ENCODE data around the gene THAP6.
"Not testable (repeated sequence)": the region's sequence is repeated elsewhere in the genome, so short reads cannot be mapped to it uniquely, and the experiment has no call there.

The THAP6 gene

DNA sequence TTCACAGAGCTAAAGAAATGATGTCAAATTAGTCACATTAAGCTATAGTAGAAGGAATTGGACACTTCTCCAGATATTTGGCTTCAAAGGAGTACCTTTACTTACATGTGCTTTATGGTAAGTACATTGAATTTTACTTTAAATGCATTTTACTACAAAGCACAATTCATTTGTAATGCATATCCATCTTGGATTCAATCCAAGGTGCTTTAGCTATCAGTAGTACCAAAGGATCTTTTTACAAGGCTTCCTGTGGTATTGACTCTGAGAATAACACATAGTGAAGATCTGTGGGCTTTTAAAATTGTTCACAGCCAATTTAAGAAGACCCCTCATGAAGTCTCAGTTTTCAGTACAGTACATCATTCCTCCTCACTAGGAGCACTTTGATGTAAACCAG is 13.2 kb downstream of the THAP6 start:
- DNase-seq, result no peak

GRCh38 chr4:75530556-75531322 is 16.5 kb downstream of the THAP6 start:
- no peak for DNase-seq

- not testable (repeated sequence) for DNase-seq
These were observed 17.4 kb downstream of the THAP6 start for GRCh38 chr4:75531536-75532143.

DNA sequence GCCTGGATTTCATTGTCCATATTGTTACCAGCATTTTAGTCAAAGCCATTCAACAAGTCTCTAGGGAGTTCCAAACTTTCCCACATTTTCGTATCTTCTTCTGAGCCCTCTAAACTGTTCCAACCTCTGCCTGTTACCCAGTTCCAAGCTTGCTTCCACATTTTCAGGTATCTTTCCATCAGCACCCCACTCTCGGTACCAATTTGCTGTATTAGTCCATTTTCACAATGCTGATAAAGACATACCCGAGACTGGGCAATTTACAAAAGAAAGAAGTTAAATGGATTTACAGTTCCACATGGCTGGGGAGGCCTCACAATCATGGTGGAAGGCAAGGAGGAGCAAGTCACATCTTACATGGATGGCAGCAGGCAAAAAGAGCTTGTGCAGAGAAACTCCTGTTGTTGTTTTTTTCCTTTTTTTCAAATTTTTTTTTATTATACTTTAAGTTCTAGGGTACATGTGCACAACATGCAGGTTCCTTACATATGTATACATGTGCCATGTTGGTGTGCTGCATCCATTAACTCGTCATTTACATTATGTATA is 19.1 kb downstream of the THAP6 start:
- not testable (repeated sequence) for DNase-seq

GRCh38 chr4:75533926-75534325 is 19.7 kb downstream of the THAP6 start:
- DNase-seq, result not testable (repeated sequence)

- DNase-seq, result not testable (repeated sequence)
These were observed 23.0 kb downstream of the THAP6 start for GRCh38 chr4:75537308-75537707.

- no peak for DNase-seq
These were observed 28.6 kb downstream of the THAP6 start for GRCh38 chr4:75542824-75543223.

DNA sequence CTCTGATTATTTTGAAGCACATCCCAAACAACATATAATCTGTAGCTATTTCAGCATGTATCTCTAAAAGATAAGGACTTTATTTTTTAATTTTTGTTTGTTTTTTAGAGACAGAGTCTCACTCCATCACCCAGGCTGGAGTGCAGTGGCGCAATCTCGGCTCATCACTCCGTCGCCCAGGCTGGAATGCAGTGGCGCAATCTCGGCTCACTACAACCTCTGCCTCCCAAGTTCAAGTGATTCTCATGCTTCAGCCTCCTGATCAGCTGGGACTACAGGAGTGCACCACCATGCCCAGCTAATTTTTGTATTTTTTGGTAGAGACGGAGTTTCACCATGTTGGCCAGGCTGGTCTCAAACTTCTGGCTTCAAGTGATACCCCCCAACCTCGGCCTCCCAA is 29.9 kb downstream of the THAP6 start:
- not testable (repeated sequence) for DNase-seq

DNA sequence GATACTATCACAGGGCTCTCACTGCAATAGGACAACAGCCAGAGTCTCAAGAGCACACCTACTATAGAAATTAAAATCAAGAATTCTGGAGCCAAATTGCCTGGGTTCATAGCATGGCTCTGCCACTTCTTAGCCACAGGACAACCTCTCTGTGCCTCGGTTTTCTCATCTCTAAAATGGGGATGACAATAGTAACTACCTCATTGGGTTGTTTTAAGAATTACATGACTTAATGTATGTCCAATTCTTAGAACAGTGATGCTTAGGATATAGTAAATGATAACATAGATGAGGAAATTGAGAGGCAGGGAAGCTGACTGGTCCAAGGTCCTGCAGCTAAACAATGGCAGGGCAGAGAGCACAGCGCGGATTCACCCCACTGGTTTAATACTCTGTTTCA is 30.6 kb downstream of the THAP6 start:
- no peak for DNase-seq

- no peak for DNase-seq
These were observed 31.3 kb downstream of the THAP6 start for GRCh38 chr4:75545526-75545925.

DNA sequence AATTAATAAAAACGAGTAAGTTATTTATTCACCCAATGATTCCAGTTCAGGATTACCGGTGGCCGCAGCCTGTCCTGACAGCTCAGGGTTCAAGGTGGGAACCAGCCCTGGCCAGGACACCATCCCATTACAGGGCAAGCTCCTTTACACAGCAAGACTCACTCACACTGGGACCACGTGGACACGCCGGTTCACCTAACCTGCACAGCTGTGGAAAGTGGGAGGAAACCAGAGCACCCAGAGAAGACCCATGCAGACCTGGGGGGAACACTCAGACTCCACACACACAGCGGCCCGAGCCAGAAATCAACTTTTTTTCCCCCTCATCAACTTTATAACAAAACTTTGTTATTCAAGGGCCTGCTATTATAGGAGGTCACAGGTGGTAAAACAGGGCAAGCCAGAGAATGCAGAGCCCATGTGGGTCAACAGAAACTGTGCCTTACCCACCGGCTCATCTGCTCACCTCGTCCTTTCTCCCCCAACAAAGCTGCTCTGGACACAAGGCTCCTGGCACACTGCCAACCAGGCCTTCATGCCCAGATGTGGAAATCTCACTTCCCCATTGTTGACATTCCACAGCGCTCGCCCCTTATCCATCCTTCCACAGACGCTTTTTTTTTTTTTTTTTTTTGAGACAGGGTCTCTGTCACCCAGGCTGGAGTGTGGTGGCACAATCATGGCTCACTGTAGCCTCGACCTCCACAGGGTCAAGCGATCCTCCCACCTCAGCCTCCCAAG is 33.5 kb downstream of the THAP6 start:
- no peak for DNase-seq

DNA sequence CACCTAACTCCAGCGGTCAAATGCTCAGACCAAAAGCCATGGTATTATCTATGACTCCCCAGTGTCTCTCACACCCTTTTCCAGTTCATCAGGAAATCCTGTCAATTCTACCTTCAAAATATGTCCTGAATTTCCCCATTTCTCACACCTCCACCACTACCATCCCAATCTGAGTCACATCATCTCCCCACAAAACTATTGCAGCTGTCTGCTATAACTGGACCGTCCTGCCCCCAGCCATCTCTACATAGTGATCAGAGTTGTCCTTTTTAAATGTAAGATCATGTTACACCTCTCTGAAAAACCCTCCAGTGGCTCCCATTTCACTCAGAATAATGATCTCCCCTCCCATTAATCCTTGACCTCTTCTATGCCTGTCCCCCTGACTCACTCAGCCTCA is 34.7 kb downstream of the THAP6 start:
- DNase-seq, result no peak

DNA sequence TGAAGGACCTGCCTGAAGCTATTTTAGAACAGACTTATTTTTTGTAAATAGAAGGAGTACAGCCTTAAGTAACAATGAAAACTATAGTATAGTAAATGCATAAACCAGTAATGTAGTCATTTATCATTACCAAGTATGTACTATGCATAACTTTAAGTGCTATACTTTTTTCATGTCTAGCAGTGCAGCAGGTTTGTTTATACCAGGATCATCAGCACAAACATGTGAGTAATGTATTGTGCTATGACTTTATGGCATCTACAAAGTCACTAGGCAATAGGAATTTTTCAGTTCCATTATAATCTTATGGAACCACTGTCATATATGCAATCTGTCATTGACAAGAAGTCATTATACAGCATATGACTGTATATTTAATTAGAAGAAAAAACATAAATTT is 38.2 kb downstream of the THAP6 start:
- DNase-seq, result no peak

DNA sequence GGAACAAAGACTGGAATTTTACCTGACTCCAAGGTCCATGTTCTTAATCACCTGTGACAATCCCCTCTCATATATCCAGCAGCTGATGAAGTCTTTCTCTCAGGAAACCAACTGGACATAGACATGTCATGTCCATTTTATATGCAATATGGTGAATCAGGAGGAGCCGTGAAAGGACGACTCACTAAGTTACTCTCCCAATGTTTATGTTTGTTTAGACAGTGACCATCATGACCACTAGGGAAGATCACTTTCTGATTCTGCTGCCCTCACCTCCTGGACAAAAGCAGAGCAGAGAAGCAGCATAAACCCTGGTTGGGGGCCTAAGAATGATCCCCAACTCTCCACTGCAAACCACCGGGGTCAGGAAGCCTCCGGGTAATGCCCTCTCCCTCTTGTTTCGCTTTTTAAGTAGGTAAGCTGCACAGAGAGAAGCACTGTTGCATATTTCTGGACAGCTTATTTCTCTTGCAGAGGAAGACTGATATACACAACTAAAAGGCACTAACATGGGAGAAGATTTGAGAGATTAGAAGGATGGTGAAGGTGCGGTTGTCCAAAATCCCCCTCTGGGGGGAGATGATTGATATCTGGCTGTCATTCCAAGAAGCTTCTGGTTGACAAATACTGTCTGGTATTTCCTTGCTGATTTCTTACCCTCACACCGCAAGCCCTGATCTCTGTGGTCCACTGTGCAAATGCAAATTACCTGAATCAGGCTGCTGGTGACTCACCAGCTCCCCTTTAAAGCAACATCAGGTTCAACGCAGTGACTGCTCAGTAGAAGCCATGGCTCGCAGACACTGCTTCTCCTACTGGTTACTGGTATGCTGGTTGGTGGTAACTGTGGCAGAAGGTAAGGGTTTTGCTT is 41.3 kb downstream of the THAP6 start, which contains the start of gene ODAPH:
ODAPH (plus strand) TSS at position 773 of the 871 bp plus-strand sequence; CDS start at position 790, 17 bp downstream.
- DNase-seq, result peak; percentile 3

GRCh38 chr4:75557696-75558095 is 43.4 kb downstream of the THAP6 start:
- DNase-seq, result no peak

GRCh38 chr4:75561789-75562188 is 47.5 kb downstream of the THAP6 start:
- no peak for DNase-seq

- no peak for DNase-seq
These were observed 49.8 kb downstream of the THAP6 start for GRCh38 chr4:75564023-75564422.

DNA sequence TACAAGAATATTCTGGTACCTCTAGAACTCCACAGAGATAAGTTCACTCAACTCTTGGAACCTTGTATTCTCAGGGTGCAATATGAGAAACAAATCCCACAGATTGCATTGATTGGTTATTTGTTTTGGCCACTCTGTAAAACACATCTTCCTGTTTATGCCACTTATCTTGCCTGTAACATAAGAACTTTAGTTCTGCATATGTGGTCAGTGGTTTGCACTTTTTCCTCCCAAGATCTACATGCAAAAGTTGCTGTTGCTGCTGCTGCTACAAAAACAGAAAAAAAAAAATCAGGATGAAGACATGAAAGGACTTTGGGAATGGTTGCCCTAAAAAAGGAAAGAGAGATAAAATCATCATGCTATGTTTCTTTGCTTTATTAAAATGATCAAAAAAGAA is 51.2 kb downstream of the THAP6 start:
- DNase-seq, result no peak

DNA sequence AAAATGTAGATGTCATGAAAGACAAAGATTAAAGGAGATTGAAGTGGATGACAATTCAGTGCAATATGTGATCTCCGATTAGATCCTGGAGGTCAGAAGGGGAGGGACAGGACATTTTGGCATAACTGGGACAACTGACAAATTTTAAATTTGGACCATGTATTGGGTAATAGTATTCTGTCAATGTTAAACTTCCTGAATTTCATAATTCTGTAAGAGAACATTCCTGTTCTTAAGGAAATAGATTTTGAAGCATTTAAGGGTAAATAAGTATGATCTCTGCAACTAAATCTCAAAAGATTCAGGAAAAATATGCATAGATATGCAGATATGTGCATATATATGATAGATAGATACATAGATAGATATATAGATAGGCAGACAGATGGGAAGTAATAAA is 52.6 kb downstream of the THAP6 start:
- no peak for DNase-seq

- DNase-seq, result no peak
These were observed 53.5 kb downstream of the THAP6 start for GRCh38 chr4:75567725-75568124.

Measured in CD4-positive, alpha-beta T cell treated with Interleukin-17A for 1 hour (primary cell).